ENCODE data around the gene ANKRD13B.

Gene ANKRD13B

DNA sequence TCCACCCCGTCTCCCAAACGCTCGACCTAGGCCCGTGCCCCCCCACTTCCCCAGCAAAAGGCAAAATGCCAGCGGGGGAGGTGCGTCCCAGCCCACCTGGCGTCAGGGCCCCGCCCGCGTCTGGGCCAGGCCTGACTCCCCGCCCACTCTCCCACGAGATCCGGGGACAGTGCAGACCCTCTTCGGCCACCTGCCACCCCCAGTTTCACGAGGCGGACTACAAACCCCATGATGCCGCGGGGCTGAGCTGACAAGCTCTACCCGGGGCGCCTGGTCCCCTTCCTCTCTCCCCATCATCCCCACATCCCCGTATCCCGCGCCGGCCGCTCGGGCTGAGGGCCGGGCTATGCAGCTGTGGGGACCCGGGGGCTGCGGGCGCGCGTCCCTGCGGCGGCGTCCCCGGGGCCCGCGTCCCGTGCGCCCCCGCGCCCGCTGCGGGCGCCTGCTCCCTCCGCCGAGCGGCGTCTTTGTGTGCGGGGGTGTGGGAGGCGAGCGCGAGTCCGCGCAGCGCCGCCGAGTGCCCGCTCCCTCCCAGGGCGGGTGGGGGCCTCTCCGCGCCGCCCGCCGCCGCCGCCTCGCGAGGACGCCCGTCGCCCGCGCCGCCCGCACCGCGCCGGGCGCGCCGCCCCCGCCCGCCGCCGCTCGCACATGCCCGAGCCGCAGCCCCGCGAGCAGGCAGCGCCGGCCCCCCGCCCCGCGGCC, at the start of gene ANKRD13B:
Gene ANKRD13B, plus strand, starts transcription at position 283 of the 702 bp plus-strand sequence. CDS start 490 bp downstream, outside the sequence.
- Histone ChIP-seq H3K9ac (no peak within 1 kb of the TSS), H3K27ac (peak within 1 kb of the TSS; percentile 61), H3K79me2 (peaks cover 6% of the 10 kb centered on the region), H3K9me3 (ENCODE audit: control insufficient read depth, low read length) (no peaks in the 10 kb centered on the region), H3K4me2 (ENCODE audit: low read length) (peak within 1 kb of the TSS; percentile 74), H3K4me3 (ENCODE audit: low read depth, low read length) (peak within 1 kb of the TSS; percentile 35), H3K36me3 (ENCODE audit: control insufficient read depth, insufficient read depth, low read length) (no peaks in the 10 kb centered on the region), H3K4me1 (peaks cover 31% of the 10 kb centered on the region), H2AFZ (peak within 1 kb of the TSS; percentile 91), H3K27me3 (ENCODE audit: control insufficient read depth, insufficient read depth, low read length) (no peaks in the 10 kb centered on the region)
- TF ChIP-seq, protein P1, sequence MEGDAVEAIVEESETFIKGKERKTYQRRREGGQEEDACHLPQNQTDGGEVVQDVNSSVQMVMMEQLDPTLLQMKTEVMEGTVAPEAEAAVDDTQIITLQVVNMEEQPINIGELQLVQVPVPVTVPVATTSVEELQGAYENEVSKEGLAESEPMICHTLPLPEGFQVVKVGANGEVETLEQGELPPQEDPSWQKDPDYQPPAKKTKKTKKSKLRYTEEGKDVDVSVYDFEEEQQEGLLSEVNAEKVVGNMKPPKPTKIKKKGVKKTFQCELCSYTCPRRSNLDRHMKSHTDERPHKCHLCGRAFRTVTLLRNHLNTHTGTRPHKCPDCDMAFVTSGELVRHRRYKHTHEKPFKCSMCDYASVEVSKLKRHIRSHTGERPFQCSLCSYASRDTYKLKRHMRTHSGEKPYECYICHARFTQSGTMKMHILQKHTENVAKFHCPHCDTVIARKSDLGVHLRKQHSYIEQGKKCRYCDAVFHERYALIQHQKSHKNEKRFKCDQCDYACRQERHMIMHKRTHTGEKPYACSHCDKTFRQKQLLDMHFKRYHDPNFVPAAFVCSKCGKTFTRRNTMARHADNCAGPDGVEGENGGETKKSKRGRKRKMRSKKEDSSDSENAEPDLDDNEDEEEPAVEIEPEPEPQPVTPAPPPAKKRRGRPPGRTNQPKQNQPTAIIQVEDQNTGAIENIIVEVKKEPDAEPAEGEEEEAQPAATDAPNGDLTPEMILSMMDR (IDR thresholded peaks at IDR 0.05) = no peak

GRCh38 chr17:29544066-29544465, 48.9 kb upstream of the ANKRD13B start:
- Histone ChIP-seq H3K4me3 (ENCODE audit: low read depth, low read length) (no peak overlapping the region), H3K9ac (no peak overlapping the region), H3K4me2 (ENCODE audit: low read length) (no peak overlapping the region), H3K27me3 (ENCODE audit: control insufficient read depth, insufficient read depth, low read length) (no peaks in the 10 kb centered on the region), H3K27ac (no peak overlapping the region), H2AFZ (no peak overlapping the region), H3K4me1 (no peaks in the 10 kb centered on the region), H3K79me2 (peaks cover 3% of the 10 kb centered on the region), H3K9me3 (ENCODE audit: control insufficient read depth, low read length) (no peaks in the 10 kb centered on the region), H3K36me3 (ENCODE audit: control insufficient read depth, insufficient read depth, low read length) (no peaks in the 10 kb centered on the region)
- TF ChIP-seq, protein P1 (IDR thresholded peaks at IDR 0.05) = no peak

DNA sequence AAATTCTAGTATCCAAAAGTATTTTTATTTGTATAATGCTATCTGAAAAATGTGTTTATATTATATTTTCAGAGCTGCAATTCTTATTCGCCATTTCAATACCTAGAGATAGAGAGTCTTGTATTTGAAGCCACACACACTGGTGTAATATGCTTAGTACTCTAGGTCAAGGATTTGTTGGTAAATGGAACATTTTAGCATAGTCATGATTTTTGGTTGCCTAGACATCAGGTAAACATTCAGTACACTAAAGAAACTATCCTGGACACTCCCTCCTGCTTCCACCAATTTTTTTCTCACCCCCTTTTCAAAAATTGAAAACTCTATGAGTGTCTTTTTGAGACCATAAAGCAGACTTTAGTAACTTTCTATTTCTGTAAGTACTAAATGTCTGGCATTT, 46.8 kb upstream of the ANKRD13B start:
- Histone ChIP-seq H3K4me1 (no peaks in the 10 kb centered on the region), H3K36me3 (ENCODE audit: control insufficient read depth, insufficient read depth, low read length) (no peaks in the 10 kb centered on the region), H3K4me3 (ENCODE audit: low read depth, low read length) (no peak overlapping the region), H3K27me3 (ENCODE audit: control insufficient read depth, insufficient read depth, low read length) (no peaks in the 10 kb centered on the region), H3K9me3 (ENCODE audit: control insufficient read depth, low read length) (no peaks in the 10 kb centered on the region), H3K4me2 (ENCODE audit: low read length) (no peak overlapping the region), H2AFZ (no peak overlapping the region), H3K27ac (no peak overlapping the region), H3K79me2 (no peaks in the 10 kb centered on the region), H3K9ac (no peak overlapping the region)
- TF ChIP-seq, protein P1 (IDR thresholded peaks at IDR 0.05) = no peak

GRCh38 chr17:29546830-29547229, 46.1 kb upstream of the ANKRD13B start:
- Histone ChIP-seq H3K9me3 (ENCODE audit: control insufficient read depth, low read length) (no peaks in the 10 kb centered on the region), H3K36me3 (ENCODE audit: control insufficient read depth, insufficient read depth, low read length) (no peaks in the 10 kb centered on the region), H3K27ac (no peak overlapping the region), H3K27me3 (ENCODE audit: control insufficient read depth, insufficient read depth, low read length) (no peaks in the 10 kb centered on the region), H3K4me2 (ENCODE audit: low read length) (peak overlapping the region; percentile 1), H3K4me3 (ENCODE audit: low read depth, low read length) (no peak overlapping the region), H3K4me1 (no peaks in the 10 kb centered on the region), H3K79me2 (no peaks in the 10 kb centered on the region), H2AFZ (no peak overlapping the region), H3K9ac (no peak overlapping the region)
- TF ChIP-seq, protein P1 (IDR thresholded peaks at IDR 0.05) = no peak

Data from parathyroid adenoma (tissue), 2 donors.